Transverse colon (tissue), 3 donors: ENCODE measurements around the gene NAB2.

Experiments used
- CTCF ChIP-seq, 5 experiments: fragments of 200-600 bp in 3 of 5; fragments of 450-650 bp in 2 of 5; sonication (generic) in 3 of 5; IDR thresholded peaks; 1 replicate in 2 of 5; 2 replicates in 3 of 5; pipeline ENCODE4 v1.5.1; 2016 to 2017; ENCODE audit warnings: antibody characterized with exemption in 5 of 5, inconsistent platforms in 3 of 5, mild to moderate bottlenecking in 2 of 5, moderate library complexity in 1 of 5
- POLR2A ChIP-seq: fragments of 450-650 bp; IDR thresholded peaks from one replicate; pipeline ENCODE4 v1.6.1; 2016; ENCODE audit warnings: antibody characterized with exemption, mild to moderate bottlenecking, moderate library complexity

- TF ChIP-seq CTCF (IDR thresholded peaks at IDR 0.05) (no peak), POLR2A (no peak)
Measured at GRCh38 chr12:57142727-57143126, 53.8 kb downstream of the NAB2 start.
